ENCODE data around the gene LCN1.

The LCN1 gene

GRCh38 chr9:135485385-135485784 lies 35.9 kb upstream of the LCN1 start:
- Histone ChIP-seq H3K27ac (ENCODE audit: low read depth, low read length) (no peak overlapping the region), H3K79me2 (ENCODE audit: insufficient read depth, low read length) (no peaks in the 10 kb centered on the region), H3K4me2 (ENCODE audit: low read depth, low read length, poor library complexity, severe bottlenecking) (no peak overlapping the region), H3K27me3 (ENCODE audit: low read length) (no peaks in the 10 kb centered on the region), H3K9ac (ENCODE audit: low read length) (no peak overlapping the region), H3K9me3 (ENCODE audit: insufficient read depth, low read length) (no peaks in the 10 kb centered on the region), H3K9me2 (replicated peaks; ENCODE audit: insufficient read depth, low read length) (no peaks in the 10 kb centered on the region), H3K36me3 (ENCODE audit: low read length) (no peaks in the 10 kb centered on the region), H3K4me3 (ENCODE audit: insufficient read depth, low read length, poor library complexity, severe bottlenecking) (no peak overlapping the region), H3F3A (ENCODE audit: insufficient read depth) (no peaks in the 10 kb centered on the region), H4K20me1 (ENCODE audit: low read depth, low read length) (no peaks in the 10 kb centered on the region), H2AFZ (ENCODE audit: low read depth, low read length, severe bottlenecking) (no peak overlapping the region)
- TF ChIP-seq CTCF (IDR thresholded peaks at IDR 0.05; ENCODE audit: insufficient read depth, low read length, poor library complexity, severe bottlenecking) (no peak), EZH2phosphoT487 (conservative IDR thresholded peaks at IDR 0.05; ENCODE audit: low read length) (no peak)

GRCh38 chr9:135485832-135486231 lies 35.4 kb upstream of the LCN1 start:
- H3K27me3 ChIP-seq (ENCODE audit: low read length), result no peaks in the 10 kb centered on the region
- no peak for TF ChIP-seq EZH2phosphoT487 (conservative IDR thresholded peaks at IDR 0.05; ENCODE audit: low read length)
- no peak for TF ChIP-seq CTCF (IDR thresholded peaks at IDR 0.05; ENCODE audit: insufficient read depth, low read length, poor library complexity, severe bottlenecking)
- H3K9me3 ChIP-seq (ENCODE audit: insufficient read depth, low read length), result no peaks in the 10 kb centered on the region
- H2AFZ ChIP-seq (ENCODE audit: low read depth, low read length, severe bottlenecking), result no peak overlapping the region
- no peak overlapping the region for H3K4me2 ChIP-seq (ENCODE audit: low read depth, low read length, poor library complexity, severe bottlenecking)
- H3K27ac ChIP-seq (ENCODE audit: low read depth, low read length), result no peak overlapping the region
- H3F3A ChIP-seq (ENCODE audit: insufficient read depth), result no peaks in the 10 kb centered on the region
- no peak overlapping the region for H3K9ac ChIP-seq (ENCODE audit: low read length)
- no peak overlapping the region for H3K4me3 ChIP-seq (ENCODE audit: insufficient read depth, low read length, poor library complexity, severe bottlenecking)
- H3K79me2 ChIP-seq (ENCODE audit: insufficient read depth, low read length), result no peaks in the 10 kb centered on the region
- no peaks in the 10 kb centered on the region for H4K20me1 ChIP-seq (ENCODE audit: low read depth, low read length)
- no peaks in the 10 kb centered on the region for H3K36me3 ChIP-seq (ENCODE audit: low read length)
- no peaks in the 10 kb centered on the region for H3K9me2 ChIP-seq (replicated peaks; ENCODE audit: insufficient read depth, low read length)

GRCh38 chr9:135486267-135487065 lies 34.8 kb upstream of the LCN1 start:
- no peaks in the 10 kb centered on the region for H3F3A ChIP-seq (ENCODE audit: insufficient read depth)
- H3K36me3 ChIP-seq (ENCODE audit: low read length), result no peaks in the 10 kb centered on the region
- H3K4me2 ChIP-seq (ENCODE audit: low read depth, low read length, poor library complexity, severe bottlenecking), result no peak overlapping the region
- no peaks in the 10 kb centered on the region for H3K79me2 ChIP-seq (ENCODE audit: insufficient read depth, low read length)
- no peak overlapping the region for H3K27ac ChIP-seq (ENCODE audit: low read depth, low read length)
- H4K20me1 ChIP-seq (ENCODE audit: low read depth, low read length), result no peaks in the 10 kb centered on the region
- no peaks in the 10 kb centered on the region for H3K9me2 ChIP-seq (replicated peaks; ENCODE audit: insufficient read depth, low read length)
- H3K27me3 ChIP-seq (ENCODE audit: low read length), result no peaks in the 10 kb centered on the region
- no peak overlapping the region for H3K4me3 ChIP-seq (ENCODE audit: insufficient read depth, low read length, poor library complexity, severe bottlenecking)
- TF ChIP-seq EZH2phosphoT487 (conservative IDR thresholded peaks at IDR 0.05; ENCODE audit: low read length) (no peak), CTCF (IDR thresholded peaks at IDR 0.05; ENCODE audit: insufficient read depth, low read length, poor library complexity, severe bottlenecking) (no peak)
- H2AFZ ChIP-seq (ENCODE audit: low read depth, low read length, severe bottlenecking), result no peak overlapping the region
- no peaks in the 10 kb centered on the region for H3K9me3 ChIP-seq (ENCODE audit: insufficient read depth, low read length)
- no peak overlapping the region for H3K9ac ChIP-seq (ENCODE audit: low read length)

Data from SU-DHL-6 (cell line).